Measurements from ENCODE around the gene CNPPD1.

Gene CNPPD1

GRCh38 chr2:219209236-219210195 is 32.8 kb upstream of the CNPPD1 start:
- POLR2A ChIA-PET (ENCODE audit: low non-redundant PET), result no interaction called here
- CTCF ChIA-PET, result interaction anchor here (0.6 to 1.3 kb wide), 4 partner anchors 12 to 311 kb away, joined by 3 to 5 read pairs (median 4); partner anchors contain the start of gene NHEJ1

DNA sequence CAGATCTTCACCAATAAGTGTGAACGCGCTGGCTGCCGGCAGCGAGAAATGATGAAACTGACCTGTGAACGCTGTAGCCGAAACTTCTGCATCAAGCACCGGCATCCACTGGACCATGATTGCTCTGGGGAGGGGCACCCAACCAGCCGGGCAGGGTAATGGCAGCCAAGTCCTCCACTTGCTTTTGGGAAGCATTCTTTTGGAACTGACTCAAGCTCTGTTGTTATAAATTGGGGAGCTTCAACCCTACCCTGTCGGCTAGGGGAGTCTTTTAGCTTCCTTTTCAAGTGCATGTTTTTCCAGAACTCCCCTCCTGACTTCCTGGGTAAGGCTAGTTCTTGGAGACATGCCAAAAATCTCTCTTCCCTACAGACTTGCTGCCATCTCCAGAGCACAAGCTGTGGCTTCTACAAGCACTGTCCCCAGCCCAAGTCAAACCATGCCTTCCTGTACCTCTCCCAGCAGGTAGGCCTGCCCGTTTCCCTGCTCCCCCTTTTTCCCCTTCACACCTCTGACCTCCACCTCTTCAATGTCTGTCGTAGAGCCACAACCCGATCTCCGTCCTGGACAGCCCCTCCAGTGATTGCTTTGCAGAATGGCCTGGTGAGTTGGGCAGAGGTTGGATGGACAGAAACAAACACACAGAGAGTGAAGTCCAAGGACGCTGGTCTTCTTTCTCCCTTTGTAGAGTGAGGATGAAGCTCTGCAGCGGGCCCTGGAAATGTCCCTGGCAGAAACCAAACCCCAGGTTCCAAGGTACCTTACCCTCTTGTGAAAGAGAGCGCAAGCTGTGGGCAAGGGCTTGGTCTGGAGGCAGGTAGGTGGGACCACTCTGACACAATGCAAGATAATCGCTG is 31.4 kb upstream of the CNPPD1 start:
- peak; percentile 36 for DNase-seq (ENCODE audit: low spot score)
- POLR2A ChIA-PET (ENCODE audit: low non-redundant PET), result interaction anchor here (0.8 kb wide), 1 partner anchor 21 kb away, joined by 3 read pairs; the partner anchor contains the start of genes ANKZF1 and ATG9A
- H3K27ac ChIP-seq, result peak overlapping the region; percentile 93
- TF ChIP-seq CTCF (conservative IDR thresholded peaks at IDR 0.05; ENCODE audit: low read depth), result no peak
- CTCF ChIA-PET, result interaction anchor here (0.6 to 1.3 kb wide), 3 partner anchors 48 to 309 kb away, joined by 3 to 4 read pairs (median 3); partner anchors contain the start of gene NHEJ1

More at GRCh38 chr2:219209236-219210195, 32.8 kb upstream of the CNPPD1 start:
- no peak for DNase-seq (ENCODE audit: low spot score)
- TF ChIP-seq CTCF (conservative IDR thresholded peaks at IDR 0.05; ENCODE audit: low read depth), result no peak
- peak overlapping the region; percentile 93 for H3K27ac ChIP-seq

GRCh38 chr2:219207134-219207883 is 30.6 kb upstream of the CNPPD1 start:
- TF ChIP-seq CTCF (conservative IDR thresholded peaks at IDR 0.05; ENCODE audit: low read depth), result no peak
- DNase-seq (ENCODE audit: low spot score), result peak; percentile 85
- CTCF ChIA-PET, result interaction anchor here (0.7 to 1.7 kb wide), 2 partner anchors 38 to 87 kb away, joined by 3 to 7 read pairs; partner anchors contain the start of gene STK16
- POLR2A ChIA-PET (ENCODE audit: low non-redundant PET), result interaction anchor here (1.7 kb wide), 1 partner anchor 12 kb away, joined by 6 read pairs; the partner anchor contains the start of gene ABCB6
- peak overlapping the region; percentile 93 for H3K27ac ChIP-seq

DNA sequence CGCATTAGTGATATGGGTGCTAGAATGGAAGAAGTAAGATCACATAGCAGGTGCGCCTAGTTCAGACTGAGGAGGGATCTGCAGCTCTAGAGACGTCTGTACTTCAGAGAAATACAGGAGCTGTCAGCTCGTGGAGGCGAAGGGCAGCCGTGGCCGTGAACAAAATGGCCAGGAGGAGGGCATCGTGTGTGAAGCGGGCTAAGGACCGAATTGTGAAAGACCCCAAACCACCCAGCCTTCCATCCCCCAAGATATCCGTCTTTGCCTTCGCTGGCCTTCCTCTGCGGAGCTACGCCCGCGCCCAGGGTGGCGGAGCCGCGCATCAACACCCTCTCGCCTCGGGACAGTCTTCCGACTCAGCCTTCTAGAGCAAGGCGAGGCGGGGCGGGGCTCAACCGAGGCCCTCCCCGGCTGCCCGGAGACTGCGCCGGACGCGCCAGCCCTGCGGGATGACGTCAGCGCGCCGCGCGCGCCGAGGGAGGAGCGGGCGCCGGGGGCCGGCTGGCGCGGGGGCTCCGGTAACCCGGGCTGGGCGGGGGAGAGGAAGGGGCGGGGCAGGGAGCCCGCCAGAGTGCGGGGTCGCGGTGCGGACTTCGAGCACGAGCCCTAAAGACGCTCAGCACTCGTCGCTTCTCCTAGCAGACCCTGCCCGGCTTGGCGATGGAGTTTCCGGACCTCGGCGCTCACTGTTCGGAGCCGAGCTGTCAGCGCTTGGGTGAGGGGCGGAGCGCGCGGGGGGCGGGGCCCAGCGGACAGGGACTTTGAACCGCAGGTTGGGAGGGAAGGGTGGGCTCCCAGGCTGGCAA is 29.8 kb upstream of the CNPPD1 start, which contains the start of gene ZFAND2B:
Gene ZFAND2B (plus strand): TSS at position 455 of the 806 bp plus-strand sequence. CDS start 206 bp downstream, at position 661.
- peak within 1 kb of the TSS; percentile 93 for H3K27ac ChIP-seq
- ChIA-PET POLR2A (ENCODE audit: low non-redundant PET) (interaction anchor here (0.6 to 1.7 kb wide), 5 partner anchors 11 to 103 kb away, joined by 3 to 6 read pairs (median 4); partner anchors contain the start of gene ABCB6), CTCF (interaction anchor here (0.6 to 1.7 kb wide), 4 partner anchors 22 to 88 kb away, joined by 3 to 7 read pairs (median 3); partner anchors contain the start of gene STK16)
- DNase-seq (ENCODE audit: low spot score), result peak; percentile 96
- TF ChIP-seq CTCF (conservative IDR thresholded peaks at IDR 0.05; ENCODE audit: low read depth), result no peak

DNA sequence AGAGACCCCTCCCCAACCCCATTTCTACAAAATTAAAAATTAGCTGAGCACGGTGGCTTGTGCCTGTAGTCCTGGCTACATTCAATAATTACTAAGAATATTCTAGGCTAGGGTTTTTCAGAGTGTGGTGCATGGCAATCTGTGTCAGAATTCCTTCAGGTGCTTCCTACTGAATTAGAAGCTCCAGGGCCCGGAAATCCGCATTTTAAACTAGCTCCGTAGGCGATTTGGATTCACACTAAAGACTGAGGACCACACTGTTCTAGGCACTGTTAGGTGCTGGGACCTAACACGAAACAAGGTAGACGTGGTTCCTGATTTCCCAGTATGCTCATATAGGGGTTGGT is 29.2 kb upstream of the CNPPD1 start:
- ChIA-PET POLR2A (ENCODE audit: low non-redundant PET) (interaction anchor here (0.6 to 1.7 kb wide), 5 partner anchors 12 to 103 kb away, joined by 3 to 6 read pairs (median 4); partner anchors contain the start of gene ABCB6), CTCF (interaction anchor here (0.6 to 1.7 kb wide), 2 partner anchors 58 to 89 kb away, joined by 3 to 7 read pairs; no protein-coding TSS in a partner anchor)
- H3K27ac ChIP-seq, result peak overlapping the region; percentile 93
- TF ChIP-seq CTCF (conservative IDR thresholded peaks at IDR 0.05; ENCODE audit: low read depth), result no peak
- no peak for DNase-seq (ENCODE audit: low spot score)

Data from RWPE1 (cell line).